ENCODE results near the gene PHF2. TPM values are rescaled to one million over a fixed set of nuclear protein-coding genes. Genes with fewer than 3 reads are reported as not detected.
A peak's percentile ranks its signal among the peaks of the same experiment; 100 is the strongest.

PHF2 gene
- total RNA-seq, 1 donor from 2014 or later: 27.7 TPM

DNA sequence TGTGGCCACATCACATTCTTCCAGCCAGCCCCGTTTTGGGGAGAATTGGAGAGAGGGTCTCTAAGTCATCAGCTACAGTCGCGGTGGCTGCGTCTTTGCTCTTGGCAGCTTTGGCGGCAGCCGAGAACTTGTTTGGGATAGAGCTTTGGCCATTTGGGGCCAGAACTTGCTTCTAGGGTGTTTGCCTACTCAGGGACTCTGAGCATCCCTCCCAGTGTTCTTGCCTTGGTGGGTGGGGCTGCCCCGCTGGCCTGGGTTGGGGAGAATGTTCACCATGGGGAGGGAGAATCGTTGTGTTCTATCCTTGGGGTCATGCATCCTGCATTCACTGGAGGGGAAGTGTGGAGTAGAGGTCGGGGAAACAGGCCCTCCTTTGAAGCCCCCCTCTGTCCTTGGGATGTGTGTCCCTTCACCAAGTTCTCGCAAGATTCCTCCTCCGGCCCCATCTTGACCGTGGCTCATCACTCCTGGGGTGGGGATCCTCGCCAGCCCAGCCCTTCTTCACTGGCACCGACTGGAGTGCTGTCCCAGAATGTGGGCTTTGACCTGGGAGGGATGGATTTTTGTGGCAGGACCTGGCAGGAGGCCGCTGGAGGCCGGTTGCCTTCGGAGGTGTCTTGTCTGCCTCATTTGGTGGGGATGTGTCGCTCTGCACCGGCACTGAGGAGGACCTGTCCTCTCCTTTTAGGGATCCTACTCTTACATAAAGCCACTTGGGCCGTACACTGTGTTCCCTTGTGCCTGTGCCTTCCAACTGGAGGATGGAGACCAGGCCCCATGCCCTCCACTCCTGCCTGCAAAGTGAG lies 3.5 kb downstream of the PHF2 start:
- peak in 1 of 2 donors; percentile 83 for DNase-seq (ENCODE audit: extremely low spot score in 2 of 2)
- Histone ChIP-seq H3K36me3 (no peaks in the 10 kb centered on the region), H3K27me3 (no peaks in the 10 kb centered on the region), H3K4me3 (no peak overlapping the region), H3K4me1 (peaks cover 59% of the 10 kb centered on the region), H3K27ac (no peak overlapping the region), H3K9me3 (no peaks in the 10 kb centered on the region)
- intact Hi-C loops (cut with DNase I): loop anchor here (5.0 kb wide), 1 partner anchor 128 kb away; the partner anchor contains the start of genes FAM120A and FAM120AOS
- TF ChIP-seq POLR2AphosphoS5 (IDR thresholded peaks at IDR 0.05; ENCODE audit: insufficient read depth in 1 of 2, low read depth in 1 of 2): no peak
- TF ChIP-seq POLR2A (IDR thresholded peaks at IDR 0.05): no peak
- no peak for TF ChIP-seq CTCF (IDR thresholded peaks at IDR 0.05)

- H3K27ac ChIP-seq: no peak overlapping the region
Observed at GRCh38 chr9:93580654-93581380, 4.4 kb downstream of the PHF2 start.

GRCh38 chr9:93582115-93582514 lies 5.7 kb downstream of the PHF2 start:
- H3K9me3 ChIP-seq: no peaks in the 10 kb centered on the region
- TF ChIP-seq CTCF (IDR thresholded peaks at IDR 0.05) (no peak), POLR2A (IDR thresholded peaks at IDR 0.05) (no peak), POLR2AphosphoS5 (IDR thresholded peaks at IDR 0.05; ENCODE audit: insufficient read depth in 1 of 2, low read depth in 1 of 2) (no peak)
- H3K27me3 ChIP-seq: no peaks in the 10 kb centered on the region
- H3K27ac ChIP-seq: no peak overlapping the region
- no peaks in the 10 kb centered on the region for H3K36me3 ChIP-seq
- peak in 1 of 2 donors; percentile 81 for DNase-seq (ENCODE audit: extremely low spot score in 2 of 2)
- H3K4me3 ChIP-seq: no peak overlapping the region
- intact Hi-C loops (cut with DNase I): no loop called here
- peaks cover 70% of the 10 kb centered on the region for H3K4me1 ChIP-seq

More at GRCh38 chr9:93580654-93581380, 4.4 kb downstream of the PHF2 start:
- H3K4me3 ChIP-seq: no peak overlapping the region
- no peaks in the 10 kb centered on the region for H3K27me3 ChIP-seq
- TF ChIP-seq POLR2A (IDR thresholded peaks at IDR 0.05) (no peak), CTCF (IDR thresholded peaks at IDR 0.05) (no peak), POLR2AphosphoS5 (IDR thresholded peaks at IDR 0.05; ENCODE audit: insufficient read depth in 1 of 2, low read depth in 1 of 2) (no peak)
- intact Hi-C loops (cut with DNase I): no loop called here
- H3K4me1 ChIP-seq: peaks cover 58% of the 10 kb centered on the region
- H3K9me3 ChIP-seq: no peaks in the 10 kb centered on the region
- peak in 1 of 2 donors; percentile 56 for DNase-seq (ENCODE audit: extremely low spot score in 2 of 2)
- H3K36me3 ChIP-seq: no peaks in the 10 kb centered on the region

- no peaks in the 10 kb centered on the region for H3K36me3 ChIP-seq
- no peaks in the 10 kb centered on the region for H3K9me3 ChIP-seq
- TF ChIP-seq POLR2AphosphoS5 (IDR thresholded peaks at IDR 0.05; ENCODE audit: insufficient read depth in 1 of 2, low read depth in 1 of 2): no peak
- no peak for TF ChIP-seq CTCF (IDR thresholded peaks at IDR 0.05)
- TF ChIP-seq POLR2A (IDR thresholded peaks at IDR 0.05): no peak
- peaks cover 68% of the 10 kb centered on the region for H3K4me1 ChIP-seq
- H3K27ac ChIP-seq: no peak overlapping the region
- no peaks in the 10 kb centered on the region for H3K27me3 ChIP-seq
- H3K4me3 ChIP-seq: no peak overlapping the region
- no peak for DNase-seq (ENCODE audit: extremely low spot score in 2 of 2)
- intact Hi-C loops (cut with DNase I): no loop called here
Observed at GRCh38 chr9:93582550-93582949, 6.2 kb downstream of the PHF2 start.

All from vagina (tissue), 2 donors.